ENCODE measurements around the gene STEAP4. TPM values are rescaled to one million over a fixed set of nuclear protein-coding genes. Genes with fewer than 3 reads are reported as not detected.
"Not testable (repeated sequence)": the region's sequence is repeated elsewhere in the genome, so short reads cannot be mapped to it uniquely, and the experiment has no call there.

The STEAP4 gene
- total RNA-seq, 1 experiment from 2014 or later, result not detected

DNA sequence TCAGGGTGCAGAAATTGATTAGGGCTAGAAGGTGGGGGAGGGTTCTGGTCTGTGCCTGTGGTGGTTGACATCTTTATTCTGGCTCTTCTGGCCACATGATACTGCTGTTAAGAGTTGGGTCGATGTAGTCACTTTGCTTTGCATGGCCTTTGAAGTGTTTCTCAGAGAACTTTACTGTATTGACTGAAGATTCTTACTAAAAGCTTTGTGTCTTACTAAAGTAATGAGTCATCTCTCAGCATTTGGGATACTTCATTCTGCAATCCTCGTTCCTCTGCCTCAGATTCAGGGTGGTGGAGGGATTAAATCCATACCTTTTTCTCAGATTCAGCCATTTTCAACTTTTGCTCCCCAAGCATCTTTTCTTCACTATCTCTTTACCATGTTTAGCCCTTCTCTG, 38.6 kb downstream of the STEAP4 start:
- ChIA-PET CTCF (no interaction called here), POLR2A (no interaction called here)
- intact Hi-C loops (cut with micrococcal nuclease), result no loop called here
- H3K27me3 Mint-ChIP-seq (ENCODE audit: insufficient read depth, unreplicated experiment), result no peaks in the 10 kb centered on the region
- no peak overlapping the region for H3K27ac Mint-ChIP-seq (ENCODE audit: low read depth, unreplicated experiment)
- no TSS peak for BruUV-seq (replicated peaks)
- no peak for DNase-seq (ENCODE audit: unreplicated experiment)
- H3K4me3 Mint-ChIP-seq (ENCODE audit: unreplicated experiment), result no peak overlapping the region
- H3K4me1 Mint-ChIP-seq (ENCODE audit: insufficient read depth, unreplicated experiment), result no peaks in the 10 kb centered on the region
- no peaks in the 10 kb centered on the region for H3K36me3 Mint-ChIP-seq (ENCODE audit: insufficient read depth, unreplicated experiment)
- H3K9me3 Mint-ChIP-seq (ENCODE audit: unreplicated experiment), result peaks cover 7% of the 10 kb centered on the region
- no peak for TF ChIP-seq CTCF (IDR thresholded peaks at IDR 0.05; ENCODE audit: unreplicated experiment)

- H3K4me3 Mint-ChIP-seq (ENCODE audit: unreplicated experiment), result no peak overlapping the region
- no peaks in the 10 kb centered on the region for H3K27me3 Mint-ChIP-seq (ENCODE audit: insufficient read depth, unreplicated experiment)
- no peak for TF ChIP-seq CTCF (IDR thresholded peaks at IDR 0.05; ENCODE audit: unreplicated experiment)
- H3K9me3 Mint-ChIP-seq (ENCODE audit: unreplicated experiment), result peaks cover 7% of the 10 kb centered on the region
- POLR2A ChIA-PET, result no interaction called here
- H3K36me3 Mint-ChIP-seq (ENCODE audit: insufficient read depth, unreplicated experiment), result no peaks in the 10 kb centered on the region
- intact Hi-C loops (cut with micrococcal nuclease), result no loop called here
- no peak for DNase-seq (ENCODE audit: unreplicated experiment)
- BruUV-seq (replicated peaks), result no TSS peak
- H3K27ac Mint-ChIP-seq (ENCODE audit: low read depth, unreplicated experiment), result no peak overlapping the region
- CTCF ChIA-PET, result no interaction called here
- no peaks in the 10 kb centered on the region for H3K4me1 Mint-ChIP-seq (ENCODE audit: insufficient read depth, unreplicated experiment)
Measured at GRCh38 chr7:88267421-88267820, 39.3 kb downstream of the STEAP4 start.

GRCh38 chr7:88264987-88265386, 41.7 kb downstream of the STEAP4 start:
- DNase-seq (ENCODE audit: unreplicated experiment); POLR2A ChIA-PET; H3K4me3 Mint-ChIP-seq (ENCODE audit: unreplicated experiment); H3K4me1 Mint-ChIP-seq (ENCODE audit: insufficient read depth, unreplicated experiment); intact Hi-C loops (cut with micrococcal nuclease); BruUV-seq (replicated peaks); H3K9me3 Mint-ChIP-seq (ENCODE audit: unreplicated experiment); H3K27ac Mint-ChIP-seq (ENCODE audit: low read depth, unreplicated experiment); H3K27me3 Mint-ChIP-seq (ENCODE audit: insufficient read depth, unreplicated experiment); H3K36me3 Mint-ChIP-seq (ENCODE audit: insufficient read depth, unreplicated experiment): not testable (repeated sequence)
- CTCF ChIA-PET, result interaction anchor here (0.8 to 1.2 kb wide), 2 partner anchors 9 to 10 kb away, joined by 3 to 5 read pairs; no protein-coding TSS in a partner anchor

GRCh38 chr7:88262562-88262961, 44.1 kb downstream of the STEAP4 start:
- Mint-ChIP-seq H3K36me3 (ENCODE audit: insufficient read depth, unreplicated experiment) (no peaks in the 10 kb centered on the region), H3K27me3 (ENCODE audit: insufficient read depth, unreplicated experiment) (no peaks in the 10 kb centered on the region), H3K9me3 (ENCODE audit: unreplicated experiment) (peaks cover 13% of the 10 kb centered on the region), H3K4me3 (ENCODE audit: unreplicated experiment) (no peak overlapping the region), H3K4me1 (ENCODE audit: insufficient read depth, unreplicated experiment) (peaks cover 7% of the 10 kb centered on the region), H3K27ac (ENCODE audit: low read depth, unreplicated experiment) (no peak overlapping the region)
- intact Hi-C loops (cut with micrococcal nuclease), result no loop called here
- no TSS peak for BruUV-seq (replicated peaks)
- DNase-seq (ENCODE audit: unreplicated experiment), result no peak
- no peak for TF ChIP-seq CTCF (IDR thresholded peaks at IDR 0.05; ENCODE audit: unreplicated experiment)
- CTCF ChIA-PET, result no interaction called here
- POLR2A ChIA-PET, result interaction anchor here (0.7 kb wide), 1 partner anchor 33 kb away, joined by 3 read pairs; no protein-coding TSS in a partner anchor

DNA sequence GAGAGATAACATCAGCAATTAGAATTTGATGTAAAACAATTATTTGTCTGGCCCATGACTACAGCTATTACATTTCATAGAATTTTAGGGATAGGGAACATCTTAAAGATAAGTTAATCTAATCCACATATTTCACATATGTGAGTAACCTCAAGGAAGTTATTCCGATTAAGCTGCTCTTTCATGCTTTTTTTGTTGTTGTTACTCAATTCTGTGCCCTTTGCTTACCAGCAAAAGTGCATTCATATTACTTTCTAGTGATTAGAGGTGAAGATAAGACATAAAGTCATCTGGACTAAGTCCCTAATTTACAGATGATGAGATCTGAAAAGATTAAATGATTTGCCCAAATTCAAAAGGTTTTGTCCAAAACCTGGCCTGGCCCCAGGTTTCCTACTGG, 46.0 kb downstream of the STEAP4 start:
- H3K27ac Mint-ChIP-seq (ENCODE audit: low read depth, unreplicated experiment), result no peak overlapping the region
- no peaks in the 10 kb centered on the region for H3K36me3 Mint-ChIP-seq (ENCODE audit: insufficient read depth, unreplicated experiment)
- H3K9me3 Mint-ChIP-seq (ENCODE audit: unreplicated experiment), result peaks cover 8% of the 10 kb centered on the region
- no peak for DNase-seq (ENCODE audit: unreplicated experiment)
- ChIA-PET POLR2A (no interaction called here), CTCF (no interaction called here)
- intact Hi-C loops (cut with micrococcal nuclease), result no loop called here
- no peak overlapping the region for H3K4me3 Mint-ChIP-seq (ENCODE audit: unreplicated experiment)
- H3K27me3 Mint-ChIP-seq (ENCODE audit: insufficient read depth, unreplicated experiment), result no peaks in the 10 kb centered on the region
- BruUV-seq (replicated peaks), result no TSS peak
- TF ChIP-seq CTCF (IDR thresholded peaks at IDR 0.05; ENCODE audit: unreplicated experiment), result no peak
- H3K4me1 Mint-ChIP-seq (ENCODE audit: insufficient read depth, unreplicated experiment), result peaks cover 24% of the 10 kb centered on the region
